GM12872 (cell line): ENCODE data around the gene CACNA2D3.

Experiments used
- CTCF ChIP-seq: IDR thresholded peaks from 3 replicates; pipeline ENCODE4 v1.5.1; 2011; ENCODE audit warnings: low read depth, mild to moderate bottlenecking, low read length, moderate library complexity; ENCODE audit not compliant: insufficient read depth

The CACNA2D3 gene

GRCh38 chr3:54846119-54846518 is 723.8 kb downstream of the CACNA2D3 start:
- no peak for TF ChIP-seq CTCF

GRCh38 chr3:54847361-54847760 is 725.0 kb downstream of the CACNA2D3 start:
- no peak for TF ChIP-seq CTCF

- no peak for TF ChIP-seq CTCF
Measured at GRCh38 chr3:54849360-54849759, 727.0 kb downstream of the CACNA2D3 start.

- no peak for TF ChIP-seq CTCF
Measured at GRCh38 chr3:54850484-54851018, 728.2 kb downstream of the CACNA2D3 start.

GRCh38 chr3:54853573-54854404 is 731.4 kb downstream of the CACNA2D3 start:
- TF ChIP-seq CTCF = peak; percentile 83

GRCh38 chr3:54856271-54856670 is 733.9 kb downstream of the CACNA2D3 start:
- no peak for TF ChIP-seq CTCF

- no peak for TF ChIP-seq CTCF
Measured at GRCh38 chr3:54857343-54857742, 735.0 kb downstream of the CACNA2D3 start.
